GM18909 (cell line): ENCODE measurements around the gene BRICD5.
"Not testable (repeated sequence)": the region's sequence is repeated elsewhere in the genome, so short reads cannot be mapped to it uniquely, and the experiment has no call there.

ENCODE experiments used
- ATAC-seq: cut with Tn5 transposase; IDR thresholded peaks from one replicate; pipeline ENCODE4 v1.9.1; 2021; ENCODE audit warnings: mild to moderate bottlenecking; ENCODE audit not compliant: unreplicated experiment, poor library complexity

BRICD5 gene

GRCh38 chr16:2204416-2205103 lies 6.1 kb downstream of the BRICD5 start:
- ATAC-seq = no peak

GRCh38 chr16:2203119-2203688 lies 7.5 kb downstream of the BRICD5 start:
- not testable (repeated sequence) for ATAC-seq

- ATAC-seq = no peak
Observed at GRCh38 chr16:2200313-2200712, 10.3 kb downstream of the BRICD5 start.

GRCh38 chr16:2199621-2200139 lies 11.0 kb downstream of the BRICD5 start:
- ATAC-seq = no peak

GRCh38 chr16:2199095-2199494 lies 11.6 kb downstream of the BRICD5 start:
- no peak for ATAC-seq

GRCh38 chr16:2198283-2198682 lies 12.4 kb downstream of the BRICD5 start:
- no peak for ATAC-seq

- ATAC-seq = no peak
Observed at GRCh38 chr16:2197765-2198164, 12.9 kb downstream of the BRICD5 start.

GRCh38 chr16:2196981-2197511 lies 13.6 kb downstream of the BRICD5 start:
- no peak for ATAC-seq

GRCh38 chr16:2196162-2196980 lies 14.3 kb downstream of the BRICD5 start, which contains the start of gene CASKIN1:
Gene CASKIN1 (minus strand): TSS chr16:2196605. CDS start chr16:2196432, 173 bp downstream.
- ATAC-seq = no peak

GRCh38 chr16:2195322-2196161 lies 15.1 kb downstream of the BRICD5 start:
- no peak for ATAC-seq

- ATAC-seq = no peak
Observed at GRCh38 chr16:2194852-2195321, 15.8 kb downstream of the BRICD5 start.

GRCh38 chr16:2194166-2194834 lies 16.4 kb downstream of the BRICD5 start:
- ATAC-seq = no peak

- ATAC-seq = no peak
Observed at GRCh38 chr16:2191446-2191706, 19.3 kb downstream of the BRICD5 start.

- no peak for ATAC-seq
Observed at GRCh38 chr16:2190659-2191445, 19.8 kb downstream of the BRICD5 start.

- ATAC-seq = no peak
Observed at GRCh38 chr16:2190002-2190658, 20.5 kb downstream of the BRICD5 start.

- ATAC-seq = no peak
Observed at GRCh38 chr16:2189252-2189893, 21.3 kb downstream of the BRICD5 start.

- ATAC-seq = no peak
Observed at GRCh38 chr16:2188395-2188794, 22.3 kb downstream of the BRICD5 start.

- ATAC-seq = no peak
Observed at GRCh38 chr16:2187212-2187611, 23.5 kb downstream of the BRICD5 start.
